Nephron (organoid): Measurements from ENCODE around the gene IL7R.

Experiments used
- H3K27ac Mint-ChIP-seq, 3 experiments: 2 replicates each; pipeline ENCODE4 v1.8.0; 2020; ENCODE audit warnings: mixed read lengths in 3 of 3, mild to moderate bottlenecking in 2 of 3, moderate library complexity in 1 of 3
- H3K27me3 Mint-ChIP-seq: 2 replicates; pipeline ENCODE4 v1.8.0; 2021; ENCODE audit warnings: low read depth, mild to moderate bottlenecking, moderate library complexity, mixed read lengths
- H3K36me3 Mint-ChIP-seq: 2 replicates; pipeline ENCODE4 v1.8.0; 2020; ENCODE audit warnings: low read depth, mixed read lengths
- H3K4me1 Mint-ChIP-seq: 2 replicates; pipeline ENCODE4 v1.8.0; 2020; ENCODE audit warnings: mixed read lengths
- H3K4me3 Mint-ChIP-seq, 3 experiments: 2 replicates each; pipeline ENCODE4 v1.8.0; 2020; ENCODE audit warnings: mild to moderate bottlenecking in 3 of 3, mixed read lengths in 3 of 3, moderate library complexity in 2 of 3
- H3K9me3 Mint-ChIP-seq: 2 replicates; pipeline ENCODE4 v1.8.0; 2020; ENCODE audit warnings: mixed read lengths
- CTCF ChIP-seq, 3 experiments: fragments of 200-600 bp; sonication (generic); IDR thresholded peaks; one replicate each; pipeline ENCODE4 v1.5.0; 2021; ENCODE audit warnings: antibody characterized with exemption in 3 of 3; ENCODE audit not compliant: unreplicated experiment in 3 of 3

The IL7R gene

GRCh38 chr5:35919191-35919590 is 62.5 kb downstream of the IL7R start:
- Mint-ChIP-seq H3K9me3 (peaks cover 15% of the 10 kb centered on the region), H3K4me1 (no peaks in the 10 kb centered on the region), H3K27ac (peak overlapping the region in 1 of 3 experiments; percentile 3), H3K27me3 (peaks cover 40% of the 10 kb centered on the region), H3K36me3 (no peaks in the 10 kb centered on the region), H3K4me3 (no peak overlapping the region)
- TF ChIP-seq CTCF (IDR thresholded peaks at IDR 0.05; ENCODE audit: unreplicated experiment in 3 of 3): no peak

GRCh38 chr5:35920890-35921289 is 64.2 kb downstream of the IL7R start:
- H3K36me3 Mint-ChIP-seq: no peaks in the 10 kb centered on the region
- H3K27ac Mint-ChIP-seq: no peak overlapping the region
- H3K4me1 Mint-ChIP-seq: no peaks in the 10 kb centered on the region

DNA sequence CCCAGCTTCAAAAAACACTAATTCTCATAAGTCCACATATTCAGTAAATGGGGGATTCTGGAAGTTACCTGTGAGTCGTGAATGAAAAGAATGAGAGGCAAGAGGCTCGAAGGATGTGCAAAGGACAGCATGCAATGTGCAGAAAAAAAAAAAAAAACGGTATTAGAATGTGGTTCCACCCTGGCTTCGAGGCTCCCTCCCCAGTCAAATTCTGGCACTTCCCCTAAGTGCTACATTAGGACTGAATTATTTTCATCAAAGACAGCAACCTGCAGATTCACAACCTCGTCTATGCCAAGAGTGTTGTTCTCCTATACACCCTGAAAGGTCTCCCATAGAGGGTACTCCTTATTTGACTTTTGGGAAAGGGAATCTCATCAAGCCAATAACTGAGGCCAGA is 65.2 kb downstream of the IL7R start:
- TF ChIP-seq CTCF (IDR thresholded peaks at IDR 0.05; ENCODE audit: unreplicated experiment in 3 of 3): no peak
- no peaks in the 10 kb centered on the region for H3K36me3 Mint-ChIP-seq
- H3K9me3 Mint-ChIP-seq: peaks cover 9% of the 10 kb centered on the region
- no peaks in the 10 kb centered on the region for H3K4me1 Mint-ChIP-seq
- H3K27ac Mint-ChIP-seq: no peak overlapping the region
- no peak overlapping the region for H3K4me3 Mint-ChIP-seq
- peaks cover 67% of the 10 kb centered on the region for H3K27me3 Mint-ChIP-seq

More at GRCh38 chr5:35920890-35921289, 64.2 kb downstream of the IL7R start:
- no peak for TF ChIP-seq CTCF (IDR thresholded peaks at IDR 0.05; ENCODE audit: unreplicated experiment in 3 of 3)
- Mint-ChIP-seq H3K4me3 (no peak overlapping the region), H3K27me3 (peaks cover 57% of the 10 kb centered on the region), H3K9me3 (peaks cover 12% of the 10 kb centered on the region)

DNA sequence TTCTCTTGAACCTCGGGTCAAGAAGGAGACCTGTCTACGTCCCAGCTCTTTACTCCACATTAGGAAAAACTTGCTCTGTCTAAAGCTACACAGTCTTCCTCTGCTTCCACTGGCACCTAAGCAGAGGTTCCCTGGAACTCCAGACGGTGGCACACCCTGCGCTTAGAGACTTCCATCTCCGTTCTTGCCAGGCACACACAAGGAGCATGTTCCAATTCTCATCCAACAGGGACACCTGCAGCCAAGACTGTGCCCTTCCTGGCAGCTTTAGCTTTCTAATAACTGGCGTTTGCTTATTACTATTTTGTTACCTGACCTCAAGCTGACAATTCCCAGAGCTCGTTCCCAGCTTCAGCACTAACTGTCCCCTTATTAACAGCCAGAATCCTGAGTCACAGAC is 65.8 kb downstream of the IL7R start:
- Mint-ChIP-seq H3K36me3 (no peaks in the 10 kb centered on the region), H3K4me1 (no peaks in the 10 kb centered on the region), H3K4me3 (no peak overlapping the region), H3K9me3 (peaks cover 9% of the 10 kb centered on the region), H3K27ac (no peak overlapping the region), H3K27me3 (peaks cover 71% of the 10 kb centered on the region)
- TF ChIP-seq CTCF (IDR thresholded peaks at IDR 0.05; ENCODE audit: unreplicated experiment in 3 of 3): no peak

- Mint-ChIP-seq H3K4me1 (no peaks in the 10 kb centered on the region), H3K9me3 (peaks cover 4% of the 10 kb centered on the region), H3K27me3 (peaks cover 71% of the 10 kb centered on the region), H3K4me3 (no peak overlapping the region), H3K27ac (no peak overlapping the region), H3K36me3 (no peaks in the 10 kb centered on the region)
- TF ChIP-seq CTCF (IDR thresholded peaks at IDR 0.05; ENCODE audit: unreplicated experiment in 3 of 3): no peak
Measured at GRCh38 chr5:35924122-35924949, 67.6 kb downstream of the IL7R start.
